HepG2 (cell line): Measurements from ENCODE around the gene TNFSF12. TPM values are rescaled to one million over a fixed set of nuclear protein-coding genes. Genes with fewer than 3 reads are reported as not detected.
A peak's percentile ranks its signal among the peaks of the same experiment; 100 is the strongest.

ENCODE experiments used
- AGO1 ChIP-seq: fragments of 200-400 bp; formaldehyde crosslinking; IDR thresholded peaks from 2 replicates; pipeline ENCODE4 v1.6.1; 2017; ENCODE audit warnings: mild to moderate bottlenecking, low read depth, low read length, moderate library complexity; ENCODE audit not compliant: poor library complexity, severe bottlenecking
- CEBPG ChIP-seq: IDR thresholded peaks from 2 replicates; pipeline ENCODE4 v1.6.1; 2016
- DDIT3 ChIP-seq: sonication (generic); formaldehyde crosslinking; IDR thresholded peaks from 2 replicates; pipeline ENCODE4 v1.4.0; 2020; ENCODE audit warnings: mild to moderate bottlenecking, missing genetic modification reagents
- FOSL1 ChIP-seq: sonication (generic); formaldehyde crosslinking; IDR thresholded peaks from 2 replicates; pipeline ENCODE4 v1.9.0; 2021; ENCODE audit warnings: missing genetic modification reagents, borderline replicate concordance
- GATAD2A ChIP-seq: IDR thresholded peaks from 2 replicates; pipeline ENCODE4 v1.6.1; 2016
- GMEB1 ChIP-seq: sonication (generic); formaldehyde crosslinking; IDR thresholded peaks from 2 replicates; pipeline ENCODE4 v1.5.1; 2020; ENCODE audit warnings: missing genetic modification reagents, mild to moderate bottlenecking, borderline replicate concordance
- JUND ChIP-seq: sonication (generic); formaldehyde crosslinking; IDR thresholded peaks from 2 replicates; pipeline ENCODE4 v1.8.0; 2022; ENCODE audit warnings: mild to moderate bottlenecking, missing genetic modification reagents
- MAFF ChIP-seq: IDR thresholded peaks from 2 replicates; pipeline ENCODE4 v1.6.1; 2011; ENCODE audit warnings: low read depth, low read length, improper control_type of control experiment
- NFE2L1 ChIP-seq: sonication (generic); formaldehyde crosslinking; IDR thresholded peaks from 2 replicates; pipeline ENCODE4 v1.4.0; 2020; ENCODE audit warnings: missing genetic modification reagents, mild to moderate bottlenecking, borderline replicate concordance
- PHF20 ChIP-seq: sonication (generic); formaldehyde crosslinking; IDR thresholded peaks from 2 replicates; pipeline ENCODE4 v1.5.0; 2020; ENCODE audit warnings: mild to moderate bottlenecking, missing genetic modification reagents
- RBM22 ChIP-seq: fragments of 200-400 bp; formaldehyde crosslinking; optimal IDR thresholded peaks from 2 replicates; pipeline ENCODE3; 2017; ENCODE audit warnings: mild to moderate bottlenecking, low read length, moderate library complexity
- RCOR2 ChIP-seq: IDR thresholded peaks from 2 replicates; pipeline ENCODE4 v1.6.1; 2016; ENCODE audit warnings: missing biosample characterization, missing genetic modification reagents
- SALL1 ChIP-seq: sonication (generic); formaldehyde crosslinking; IDR thresholded peaks from 2 replicates; pipeline ENCODE4 v1.8.0; 2022; ENCODE audit warnings: mild to moderate bottlenecking, missing genetic modification reagents
- SATB2 ChIP-seq: sonication (generic); formaldehyde crosslinking; IDR thresholded peaks from 2 replicates; pipeline ENCODE4 v1.5.0; 2020; ENCODE audit warnings: missing genetic modification reagents
- U2AF2 ChIP-seq: fragments of 200-400 bp; formaldehyde crosslinking; IDR thresholded peaks from 2 replicates; pipeline ENCODE4 v1.6.1; 2017; ENCODE audit warnings: low read depth, mild to moderate bottlenecking, low read length
- ZHX2 ChIP-seq, 2 experiments: sonication (generic) in 1 of 2; formaldehyde crosslinking in 1 of 2; IDR thresholded peaks; 2 replicates each; pipeline versions ENCODE4 v1.6.1 to v1.9.0; 2014 to 2022; ENCODE audit warnings: antibody characterized with exemption in 1 of 2, borderline replicate concordance in 1 of 2, inconsistent platforms in 1 of 2, low read depth in 1 of 2, missing genetic modification reagents in 1 of 2
- ZMYM2 ChIP-seq: sonication (generic); formaldehyde crosslinking; IDR thresholded peaks from 2 replicates; pipeline ENCODE4 v1.8.0; 2022; ENCODE audit warnings: mild to moderate bottlenecking, missing genetic modification reagents
- ZNF160 ChIP-seq: sonication (generic); formaldehyde crosslinking; IDR thresholded peaks from 2 replicates; pipeline ENCODE4 v1.8.0; 2022; ENCODE audit warnings: mild to moderate bottlenecking, inconsistent platforms, missing genetic modification reagents
- ZNF280D ChIP-seq: sonication (generic); formaldehyde crosslinking; IDR thresholded peaks from 2 replicates; pipeline ENCODE4 v1.5.1; 2020; ENCODE audit warnings: mild to moderate bottlenecking, missing genetic modification reagents
- ZNF652 ChIP-seq: IDR thresholded peaks from 2 replicates; pipeline ENCODE4 v1.6.1; 2016; ENCODE audit warnings: low read depth, borderline replicate concordance
- polyA plus RNA-seq, 8 experiments: library from polyadenylated mRNA; depleted of rRNA in 3 of 8; stranded (reverse) in 7 of 8; unstranded in 1 of 8; fragments of >200 nt; fragmentation: Illumina TruSeq in 4 of 8; extraction: Trizol in 4 of 8; gene quantifications; 2 replicates each; pipeline versions ENCODE4 v1.2.1 to v1.2.3, GENCODE V29; 2011 to 2016; ENCODE audit warnings: low read depth in 4 of 8, missing spikeins in 1 of 8, mixed read lengths in 1 of 8; ENCODE audit not compliant: insufficient read depth in 1 of 8
- total RNA-seq, 5 experiments: library from RNA; depleted of rRNA; stranded (reverse); fragments of >200 nt; fragmentation: Illumina TruSeq; extraction: Trizol; gene quantifications; 2 replicates each; pipeline ENCODE4 v1.2.3, GENCODE V29; 2016; ENCODE audit warnings: low read depth in 1 of 5

TNFSF12 gene
- total and polyA plus RNA-seq, 2 of the 13 experiments (the other 11 are each of a cell fraction or from before 2014, with no cell fraction given): 0.93 to 7.2 TPM

- TF ChIP-seq ZHX2 (IDR thresholded peaks at IDR 0.05; ENCODE audit: low read depth) (peak; percentile 65), ZHX2 (CRISPR knock-in tag; IDR thresholded peaks at IDR 0.05; ENCODE audit: borderline replicate concordance) (no peak), GMEB1 (peak; percentile 77; the same call in 1 of the 2 replicates), AGO1 (no peak), U2AF2 (no peak), SALL1 (CRISPR knock-in tag) (0 out of 2 replicates have a peak, but pooled peaks have one; percentile 33), DDIT3 (CRISPR knock-in tag) (no peak), GATAD2A (no peak), PHF20 (CRISPR knock-in tag) (peak; percentile 90), MAFF (no peak), ZMYM2 (CRISPR knock-in tag) (no peak), ZNF160 (CRISPR knock-in tag) (no peak), SATB2 (CRISPR knock-in tag) (no peak), ZNF280D (CRISPR knock-in tag) (no peak), FOSL1 (CRISPR knock-in tag) (no peak), CEBPG (CRISPR knock-in tag) (no peak), RCOR2 (CRISPR knock-in tag) (no peak), NFE2L1 (CRISPR knock-in tag) (no peak), ZNF652 (CRISPR knock-in tag) (no peak), RBM22 (no peak), JUND (CRISPR knock-in tag) (no peak)
Measured at GRCh38 chr17:7561589-7562207, 12.8 kb downstream of the TNFSF12 start, which contains the start of gene SENP3 (continued).
